ENCODE measurements around the gene CCL5.

Gene CCL5

GRCh38 chr17:35879773-35880654 is at the start of gene CCL5:
Gene CCL5 (minus strand): TSS chr17:35880360.
- DNase-seq (ENCODE audit: low read depth in 2 of 2) = no peak

GRCh38 chr17:35927714-35928113 is 47.6 kb upstream of the CCL5 start:
- no peak for DNase-seq (ENCODE audit: low read depth in 2 of 2)

GRCh38 chr17:35923609-35924114 is 43.5 kb upstream of the CCL5 start:
- no peak for DNase-seq (ENCODE audit: low read depth in 2 of 2)

GRCh38 chr17:35920229-35920628 is 40.1 kb upstream of the CCL5 start:
- no peak for DNase-seq (ENCODE audit: low read depth in 2 of 2)

- DNase-seq (ENCODE audit: low read depth in 2 of 2) = no peak
Observed at GRCh38 chr17:35918665-35919064, 38.5 kb upstream of the CCL5 start.

GRCh38 chr17:35917519-35918213 is 37.5 kb upstream of the CCL5 start:
- no peak for DNase-seq (ENCODE audit: low read depth in 2 of 2)

- DNase-seq (ENCODE audit: low read depth in 2 of 2) = no peak
Observed at GRCh38 chr17:35915153-35915964, 35.2 kb upstream of the CCL5 start.

GRCh38 chr17:35914354-35914753 is 34.2 kb upstream of the CCL5 start:
- DNase-seq (ENCODE audit: low read depth in 2 of 2) = no peak

GRCh38 chr17:35913609-35914008 is 33.4 kb upstream of the CCL5 start:
- no peak for DNase-seq (ENCODE audit: low read depth in 2 of 2)

- no peak for DNase-seq (ENCODE audit: low read depth in 2 of 2)
Observed at GRCh38 chr17:35912942-35913341, 32.8 kb upstream of the CCL5 start.

GRCh38 chr17:35912339-35912912 is 32.3 kb upstream of the CCL5 start:
- DNase-seq (ENCODE audit: low read depth in 2 of 2) = no peak

- DNase-seq (ENCODE audit: low read depth in 2 of 2) = no peak
Observed at GRCh38 chr17:35909408-35909807, 29.2 kb upstream of the CCL5 start.

- no peak for DNase-seq (ENCODE audit: low read depth in 2 of 2)
Observed at GRCh38 chr17:35907691-35908090, 27.5 kb upstream of the CCL5 start.

GRCh38 chr17:35906926-35907637 is 26.9 kb upstream of the CCL5 start:
- no peak for DNase-seq (ENCODE audit: low read depth in 2 of 2)

GRCh38 chr17:35906191-35906925 is 26.2 kb upstream of the CCL5 start:
- DNase-seq (ENCODE audit: low read depth in 2 of 2) = no peak

GRCh38 chr17:35903451-35903850 is 23.3 kb upstream of the CCL5 start:
- DNase-seq (ENCODE audit: low read depth in 2 of 2) = no peak

GRCh38 chr17:35901631-35902175 is 21.5 kb upstream of the CCL5 start:
- no peak for DNase-seq (ENCODE audit: low read depth in 2 of 2)

GRCh38 chr17:35900708-35901480 is 20.7 kb upstream of the CCL5 start:
- DNase-seq (ENCODE audit: low read depth in 2 of 2) = no peak

GRCh38 chr17:35900280-35900679 is 20.1 kb upstream of the CCL5 start:
- no peak for DNase-seq (ENCODE audit: low read depth in 2 of 2)

Measured in activated CD8-positive, alpha-beta memory T cell treated with anti-CD3 and anti-CD28 coated beads for 4 hours (primary cell).